ENCODE data around the gene RNF14. TPM values are rescaled to one million over a fixed set of nuclear protein-coding genes. Genes with fewer than 3 reads are reported as not detected.

Gene RNF14
- total RNA-seq, 1 experiment from 2014 or later = 72.1 TPM

DNA sequence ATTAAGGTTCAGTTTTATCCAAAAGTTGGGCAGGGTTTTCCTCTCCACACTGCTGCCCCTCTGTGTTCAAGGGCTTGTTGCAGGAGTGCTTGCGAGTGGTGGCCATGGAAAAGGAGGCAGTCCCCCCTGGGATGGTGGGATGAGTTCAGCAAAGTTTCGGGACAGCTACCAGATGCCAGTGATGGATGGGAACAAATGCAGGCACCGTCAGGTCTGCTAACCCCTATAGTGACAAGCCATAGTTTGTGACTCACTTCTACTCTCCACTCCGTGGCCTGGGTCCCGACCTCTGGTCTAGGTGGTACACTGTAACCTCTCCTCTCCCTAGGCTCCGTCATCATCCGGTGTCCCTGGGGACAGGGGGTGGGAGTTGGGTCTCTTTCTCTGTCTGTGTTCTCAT is 3.8 kb upstream of the RNF14 start:
- intact Hi-C loops (cut with micrococcal nuclease; ENCODE audit: unreplicated experiment) = loop anchor here (10.0 kb wide), 1 partner anchor 300 kb away; no protein-coding TSS in a partner anchor
- CTCF ChIA-PET = no interaction called here
- no peak for ATAC-seq
- in situ Hi-C loops (cut with HindIII; ENCODE audit: low pct_unique_long_range_greater_than_20kb, low sequenced_read_pairs) = no loop called here
- DNase-seq (ENCODE audit: low read depth, low spot score) = no peak
- H3K4me1 ChIP-seq (ENCODE audit: control insufficient read depth, insufficient read depth, low read length) = peaks cover 7% of the 10 kb centered on the region
- no peaks in the 10 kb centered on the region for H3K27me3 ChIP-seq (ENCODE audit: control insufficient read depth, insufficient read depth, low read length)
- H3K27ac ChIP-seq (ENCODE audit: low read length) = no peak overlapping the region
- no TSS peak for BruUV-seq (replicated peaks)
- TF ChIP-seq, protein P1, sequence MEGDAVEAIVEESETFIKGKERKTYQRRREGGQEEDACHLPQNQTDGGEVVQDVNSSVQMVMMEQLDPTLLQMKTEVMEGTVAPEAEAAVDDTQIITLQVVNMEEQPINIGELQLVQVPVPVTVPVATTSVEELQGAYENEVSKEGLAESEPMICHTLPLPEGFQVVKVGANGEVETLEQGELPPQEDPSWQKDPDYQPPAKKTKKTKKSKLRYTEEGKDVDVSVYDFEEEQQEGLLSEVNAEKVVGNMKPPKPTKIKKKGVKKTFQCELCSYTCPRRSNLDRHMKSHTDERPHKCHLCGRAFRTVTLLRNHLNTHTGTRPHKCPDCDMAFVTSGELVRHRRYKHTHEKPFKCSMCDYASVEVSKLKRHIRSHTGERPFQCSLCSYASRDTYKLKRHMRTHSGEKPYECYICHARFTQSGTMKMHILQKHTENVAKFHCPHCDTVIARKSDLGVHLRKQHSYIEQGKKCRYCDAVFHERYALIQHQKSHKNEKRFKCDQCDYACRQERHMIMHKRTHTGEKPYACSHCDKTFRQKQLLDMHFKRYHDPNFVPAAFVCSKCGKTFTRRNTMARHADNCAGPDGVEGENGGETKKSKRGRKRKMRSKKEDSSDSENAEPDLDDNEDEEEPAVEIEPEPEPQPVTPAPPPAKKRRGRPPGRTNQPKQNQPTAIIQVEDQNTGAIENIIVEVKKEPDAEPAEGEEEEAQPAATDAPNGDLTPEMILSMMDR (IDR thresholded peaks at IDR 0.05) = no peak
- TF ChIP-seq TCF7L2 (IDR thresholded peaks at IDR 0.05; ENCODE audit: low read depth, low read length) (no peak), POLR2AphosphoS5 (IDR thresholded peaks at IDR 0.05; ENCODE audit: low read depth, low read length) (no peak), SIN3A (IDR thresholded peaks at IDR 0.05; ENCODE audit: borderline replicate concordance, insufficient read depth, low read depth, low read length) (no peak), REST (IDR thresholded peaks at IDR 0.05; ENCODE audit: insufficient read depth in 1 of 2, low read depth in 2 of 2, low read length in 1 of 2) (no peak)
- peaks cover 6% of the 10 kb centered on the region; the same call in 1 of the 2 replicates for H3K36me3 ChIP-seq (ENCODE audit: control insufficient read depth, insufficient read depth, low read length)
- no peaks in the 10 kb centered on the region for H3K9me3 ChIP-seq (ENCODE audit: control insufficient read depth, insufficient read depth, low read depth, low read length)
- H3K4me3 ChIP-seq (ENCODE audit: low read depth in 2 of 2, low read length in 2 of 2) = no peak overlapping the region
- POLR2A ChIA-PET = no interaction called here

DNA sequence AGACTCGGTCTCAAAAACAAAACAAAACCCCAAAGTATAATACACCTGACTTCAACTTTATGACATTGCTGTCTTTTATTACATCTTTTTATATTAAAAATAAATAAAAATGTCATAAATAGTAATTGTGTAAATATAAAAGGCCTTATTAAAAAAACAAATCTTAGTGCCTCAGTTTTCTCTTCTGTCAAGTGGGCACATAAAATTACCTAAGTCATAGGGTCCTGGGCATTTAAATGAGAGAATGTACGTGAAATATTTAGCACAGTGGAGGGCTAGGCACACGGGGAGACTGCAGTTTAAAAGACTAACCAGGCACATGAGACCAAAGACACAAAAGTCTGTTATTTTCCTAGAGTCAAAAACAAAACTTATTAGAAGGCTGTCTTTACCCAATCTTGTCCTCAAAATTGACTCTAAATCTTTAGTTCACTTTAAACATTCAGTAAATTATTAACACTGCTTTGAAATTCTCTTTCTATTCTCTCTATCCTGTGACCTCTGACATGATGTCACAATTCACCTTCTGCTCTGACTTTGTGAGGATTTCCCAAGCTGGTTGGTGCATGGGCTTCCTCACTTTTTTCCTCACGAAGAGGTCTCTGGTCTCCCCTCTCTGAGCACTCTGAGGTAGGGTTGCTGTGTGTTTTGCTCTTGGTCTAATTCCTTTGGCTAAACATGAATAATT is 2.5 kb upstream of the RNF14 start:
- Histone ChIP-seq H3K9me3 (ENCODE audit: control insufficient read depth, insufficient read depth, low read depth, low read length) (no peaks in the 10 kb centered on the region), H3K4me3 (ENCODE audit: low read depth in 2 of 2, low read length in 2 of 2) (no peak overlapping the region), H3K4me1 (ENCODE audit: control insufficient read depth, insufficient read depth, low read length) (peaks cover 13% of the 10 kb centered on the region), H3K27me3 (ENCODE audit: control insufficient read depth, insufficient read depth, low read length) (no peaks in the 10 kb centered on the region), H3K27ac (ENCODE audit: low read length) (no peak overlapping the region), H3K36me3 (ENCODE audit: control insufficient read depth, insufficient read depth, low read length) (peaks cover 13% of the 10 kb centered on the region)
- TF ChIP-seq, protein P1 (IDR thresholded peaks at IDR 0.05) = no peak
- no peak for TF ChIP-seq TCF7L2 (IDR thresholded peaks at IDR 0.05; ENCODE audit: low read depth, low read length)
- TF ChIP-seq POLR2AphosphoS5 (IDR thresholded peaks at IDR 0.05; ENCODE audit: low read depth, low read length) = no peak
- no peak for TF ChIP-seq REST (IDR thresholded peaks at IDR 0.05; ENCODE audit: insufficient read depth in 1 of 2, low read depth in 2 of 2, low read length in 1 of 2)
- intact Hi-C loops (cut with micrococcal nuclease; ENCODE audit: unreplicated experiment) (loop anchor here (10.0 kb wide), 1 partner anchor 302 kb away; no protein-coding TSS in a partner anchor), in situ Hi-C loops (cut with HindIII; ENCODE audit: low pct_unique_long_range_greater_than_20kb, low sequenced_read_pairs) (no loop called here)
- no TSS peak for BruUV-seq (replicated peaks)
- ChIA-PET POLR2A (no interaction called here), CTCF (no interaction called here)
- ATAC-seq = no peak
- DNase-seq (ENCODE audit: low read depth, low spot score) = no peak
